Inflammatory macrophage treated with lipopolysaccharide for 1 hour (primary cell): Measurements from ENCODE around the gene DNAH10.
"Not testable (repeated sequence)": the region's sequence is repeated elsewhere in the genome, so short reads cannot be mapped to it uniquely, and the experiment has no call there.

Experiments used
- DNase-seq, 2 donors: peaks; one replicate each; pipeline ENCODE4 v3.0.0-alpha.2; 2020 to 2022

Gene DNAH10

GRCh38 chr12:123747309-123747708, 14.8 kb upstream of the DNAH10 start:
- DNase-seq: no peak

- DNase-seq: peak in 1 of 2 donors; percentile 43
These were observed 13.9 kb upstream of the DNAH10 start for GRCh38 chr12:123748161-123748560.

- no peak for DNase-seq
These were observed 13.4 kb upstream of the DNAH10 start for GRCh38 chr12:123748661-123749060.

- DNase-seq: no peak
These were observed 12.7 kb upstream of the DNAH10 start for GRCh38 chr12:123749355-123749754.

GRCh38 chr12:123750159-123750656, 11.9 kb upstream of the DNAH10 start:
- no peak for DNase-seq

GRCh38 chr12:123752046-123752445, 10.1 kb upstream of the DNAH10 start:
- no peak for DNase-seq

- no peak for DNase-seq
These were observed 7.9 kb upstream of the DNAH10 start for GRCh38 chr12:123754041-123754772.

DNA sequence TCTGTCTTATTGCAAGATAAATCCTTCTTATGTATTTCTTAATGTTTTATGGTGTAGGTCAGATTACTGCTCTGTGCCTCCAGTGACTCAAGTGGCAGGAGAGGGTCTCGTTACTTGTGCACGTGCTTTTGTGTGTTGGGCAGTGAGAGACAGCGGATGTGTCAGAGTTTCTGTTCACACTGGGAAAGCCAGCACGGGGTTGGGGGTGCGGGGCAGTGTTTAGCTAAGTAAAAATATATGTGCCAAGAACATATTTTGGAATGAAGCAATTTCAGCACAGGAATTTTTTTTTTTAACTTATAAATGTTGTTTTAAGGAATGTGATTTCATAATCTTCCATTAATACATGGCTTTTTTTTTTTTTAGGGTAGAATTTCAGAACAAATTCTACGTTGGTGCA, 4.5 kb upstream of the DNAH10 start:
- DNase-seq: no peak

DNA sequence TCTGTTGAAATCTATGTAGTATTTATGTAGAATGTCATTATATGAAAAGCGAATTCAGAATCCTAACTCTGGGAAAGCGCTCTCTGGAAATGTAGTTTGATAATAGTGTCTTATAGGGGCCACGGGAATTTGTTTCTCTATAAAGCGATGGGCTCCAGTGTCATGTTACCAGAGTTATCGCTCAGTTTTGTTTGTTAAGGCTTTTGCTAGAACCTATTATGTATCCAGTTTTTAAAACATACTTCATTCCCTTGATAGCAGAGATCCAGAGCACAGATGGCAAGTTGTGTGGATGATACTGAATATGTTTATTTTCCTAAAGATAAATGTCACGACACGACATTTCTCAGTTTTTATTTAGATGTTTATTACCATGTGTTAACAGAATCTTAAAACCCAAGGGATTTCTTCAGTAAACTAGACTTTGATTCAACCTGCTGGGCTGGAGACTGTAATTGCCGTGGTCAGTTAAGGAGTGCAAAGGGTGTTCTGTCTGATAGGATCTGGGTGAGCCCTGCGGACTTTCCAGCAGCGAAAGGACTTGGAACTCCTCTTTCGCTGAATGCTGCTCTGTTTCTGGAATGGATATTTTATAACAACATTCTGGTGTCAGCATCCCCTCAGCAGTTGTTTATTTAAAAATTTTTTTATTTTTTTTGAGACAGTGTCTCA, 1.7 kb upstream of the DNAH10 start:
- no peak for DNase-seq

DNA sequence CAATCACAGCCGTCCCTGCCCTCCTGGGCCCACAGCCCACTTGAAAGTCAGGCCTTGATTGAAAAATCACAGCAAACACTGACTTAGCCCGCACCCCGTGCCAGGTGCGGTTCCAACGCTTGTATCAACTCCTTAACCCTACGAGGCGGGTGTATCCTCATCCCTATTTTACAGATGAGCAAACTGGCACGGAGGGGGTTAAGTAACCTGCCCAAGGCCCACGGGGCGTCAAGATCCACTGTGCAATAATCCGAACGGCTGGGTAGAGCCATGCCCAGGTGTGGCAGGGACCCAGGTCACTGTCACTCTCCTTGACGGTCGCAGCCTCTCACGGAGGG, 583 bp downstream of the DNAH10 start:
- no peak for DNase-seq

DNA sequence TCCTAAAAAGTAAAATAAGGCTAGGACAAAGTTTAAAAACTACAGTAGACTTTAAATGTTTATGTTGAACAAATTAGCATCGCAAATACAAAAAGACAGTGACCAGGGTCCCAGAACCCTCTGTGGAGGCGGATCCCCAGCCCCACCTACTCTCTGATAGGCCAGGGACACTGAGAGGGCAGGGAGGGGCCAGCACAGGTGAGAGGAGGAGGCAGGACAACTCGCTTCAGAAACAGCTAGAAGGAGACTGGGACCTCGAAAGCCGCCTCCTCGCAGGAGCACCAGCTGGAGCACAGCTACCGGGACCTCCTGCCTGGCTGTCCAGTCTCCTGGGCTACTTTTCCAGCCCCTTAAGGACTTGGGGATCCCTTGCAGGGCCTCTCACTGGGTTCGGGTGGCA, 992 bp downstream of the DNAH10 start:
- DNase-seq: no peak

GRCh38 chr12:123764109-123764508, 2.0 kb downstream of the DNAH10 start:
- no peak for DNase-seq

- no peak for DNase-seq
These were observed 3.5 kb downstream of the DNAH10 start for GRCh38 chr12:123765504-123766035.

DNA sequence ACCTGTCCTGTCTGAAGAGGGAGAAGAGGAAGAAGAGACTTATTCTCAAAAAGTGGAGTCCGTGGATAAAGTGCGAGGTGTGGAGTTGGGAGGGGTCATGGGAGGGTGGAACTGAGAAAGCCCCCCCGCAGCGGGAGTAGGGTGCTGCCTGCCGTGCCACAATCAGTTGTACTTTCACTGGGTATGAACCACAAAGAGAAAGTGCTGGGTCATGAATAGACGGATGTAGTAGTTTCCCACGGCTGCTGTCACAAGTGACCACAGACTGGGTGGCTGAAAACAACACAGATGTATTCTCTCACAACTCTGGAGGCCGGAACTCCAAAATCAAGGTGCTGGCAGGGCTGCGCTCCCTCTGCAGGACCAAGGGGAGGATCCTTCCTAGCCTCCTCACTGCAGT, 5.5 kb downstream of the DNAH10 start:
- peak; percentile 14 to 18 for DNase-seq

DNA sequence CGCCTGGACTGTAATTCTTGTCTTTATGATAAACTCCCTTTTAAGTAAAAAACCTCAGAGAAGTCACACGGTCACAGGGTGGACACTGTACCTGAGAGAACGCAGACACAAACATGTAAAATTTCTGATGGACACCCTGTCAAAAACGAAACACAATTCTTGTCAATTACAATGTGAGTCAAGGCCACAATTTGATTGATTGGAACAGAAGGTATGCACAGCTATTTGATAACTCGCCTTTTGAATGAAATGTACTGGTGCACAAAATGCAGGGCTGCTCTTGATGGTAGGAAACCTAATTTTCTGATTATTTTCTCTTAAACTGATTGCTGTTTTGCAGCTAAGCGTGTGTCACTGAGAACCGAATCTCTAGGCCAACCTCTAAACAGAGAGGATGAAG, 9.2 kb downstream of the DNAH10 start:
- DNase-seq: no peak

DNA sequence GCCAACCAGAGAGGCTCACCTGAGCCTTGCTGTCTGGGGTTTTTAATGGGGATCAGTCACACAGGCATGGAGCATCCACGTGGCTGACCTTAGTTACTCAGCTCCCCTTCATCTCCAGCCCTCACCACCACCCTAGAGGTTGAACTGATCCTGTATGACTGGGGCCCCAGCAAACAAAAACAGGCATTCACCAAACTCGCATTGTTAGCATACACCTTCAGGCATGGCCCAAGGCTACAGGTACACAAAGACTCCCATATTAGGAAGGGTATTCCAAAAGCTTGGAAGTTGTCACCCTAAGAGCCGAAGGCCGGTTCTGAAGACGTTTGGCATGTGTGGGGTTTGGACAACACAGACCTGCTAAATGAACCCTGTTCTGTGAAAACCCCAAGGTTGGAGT, 10.0 kb downstream of the DNAH10 start:
- no peak for DNase-seq

DNA sequence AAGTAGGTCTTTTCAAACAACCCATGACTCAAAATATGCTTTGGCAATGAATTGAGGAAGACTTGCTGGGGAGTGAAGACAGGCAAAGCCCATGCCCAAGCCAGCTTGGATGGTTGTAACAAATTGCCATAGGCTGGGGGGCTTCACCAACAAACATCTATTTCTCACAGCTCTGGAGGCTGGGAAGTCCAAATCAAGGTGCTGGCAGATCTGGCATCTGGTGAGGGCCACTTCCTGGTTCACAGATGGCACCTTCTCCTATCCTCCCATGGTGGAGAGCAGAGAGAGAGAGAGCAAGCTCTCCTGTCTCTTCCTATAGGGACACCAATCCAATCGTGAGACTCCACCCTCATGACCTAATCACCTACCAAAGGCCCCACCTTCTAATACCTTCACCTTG, 11.3 kb downstream of the DNAH10 start:
- no peak for DNase-seq

DNA sequence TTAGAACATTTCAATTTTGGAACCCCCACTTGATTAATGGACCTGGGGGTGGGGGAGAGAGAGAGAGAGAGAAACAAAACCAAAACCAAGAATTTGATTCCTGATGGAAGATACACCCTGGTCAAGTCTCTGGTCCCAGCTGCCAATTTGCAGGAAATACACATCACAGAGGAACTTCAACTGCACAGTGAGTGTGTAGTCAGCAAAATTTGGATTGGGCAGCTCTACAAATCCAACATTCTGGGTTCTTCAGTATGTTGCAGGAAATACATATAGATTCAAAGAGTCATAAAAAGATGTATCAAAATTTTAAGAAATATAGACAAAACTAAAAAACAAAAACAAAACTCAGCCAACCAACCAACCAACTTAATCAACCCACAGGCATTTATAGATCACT, 17.4 kb downstream of the DNAH10 start:
- no peak for DNase-seq

DNA sequence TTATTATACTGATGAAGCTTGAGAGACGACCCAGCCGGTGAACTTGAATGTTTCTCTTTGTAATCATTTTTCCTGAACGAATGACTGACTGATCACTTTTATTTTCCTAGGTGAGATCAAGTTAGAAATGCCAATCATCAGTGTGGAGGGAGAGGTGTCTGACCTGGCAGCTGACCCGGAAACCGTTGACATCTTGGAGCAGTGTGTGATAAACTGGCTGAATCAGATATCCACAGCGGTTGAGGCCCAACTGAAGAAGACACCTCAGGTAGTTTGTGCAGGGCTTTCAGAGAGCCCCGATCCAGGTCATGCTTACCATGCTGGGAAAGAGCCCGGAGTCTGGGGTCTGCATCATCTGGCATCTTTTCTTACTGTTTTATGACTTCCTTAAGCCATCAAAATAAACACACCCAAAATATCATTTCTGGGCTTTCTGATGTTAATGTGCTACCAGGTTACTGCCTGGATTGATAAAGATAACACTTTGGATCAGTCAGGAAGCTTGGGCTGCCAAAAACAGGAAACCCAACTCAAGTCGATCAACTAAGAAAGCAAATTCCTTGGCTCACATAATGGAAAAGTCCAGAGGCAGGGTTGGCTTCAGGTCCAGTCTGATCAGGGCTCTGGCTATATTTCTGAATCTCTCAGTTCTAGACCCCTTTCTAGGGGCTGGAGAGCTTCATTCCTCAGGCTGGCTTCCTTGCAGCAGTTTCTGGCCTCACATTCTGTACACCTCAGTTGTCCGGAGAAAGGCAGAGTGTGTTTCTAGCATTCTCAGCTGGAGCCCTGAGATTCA, 21.1 kb downstream of the DNAH10 start:
- no peak for DNase-seq

DNA sequence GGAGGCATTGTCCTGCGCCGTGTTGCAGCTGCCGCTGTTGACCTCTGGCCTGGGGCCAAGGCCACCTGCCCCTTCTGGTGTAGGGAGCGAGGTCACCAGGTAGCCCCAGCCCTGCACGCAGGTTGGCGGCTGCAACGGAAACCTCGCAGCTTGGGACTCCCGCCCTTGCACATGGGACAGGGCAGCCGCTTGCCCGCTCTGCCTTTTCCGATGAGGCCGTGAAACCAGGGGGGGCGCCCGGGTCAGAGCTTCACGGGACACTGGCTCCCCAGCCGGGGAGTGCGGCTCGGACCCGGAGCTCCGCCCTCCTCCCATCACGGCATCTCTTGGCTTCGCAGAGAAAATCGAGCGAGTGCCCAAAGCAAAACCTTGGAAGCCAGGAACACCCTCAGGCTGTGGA, 25.4 kb downstream of the DNAH10 start:
- no peak for DNase-seq

DNA sequence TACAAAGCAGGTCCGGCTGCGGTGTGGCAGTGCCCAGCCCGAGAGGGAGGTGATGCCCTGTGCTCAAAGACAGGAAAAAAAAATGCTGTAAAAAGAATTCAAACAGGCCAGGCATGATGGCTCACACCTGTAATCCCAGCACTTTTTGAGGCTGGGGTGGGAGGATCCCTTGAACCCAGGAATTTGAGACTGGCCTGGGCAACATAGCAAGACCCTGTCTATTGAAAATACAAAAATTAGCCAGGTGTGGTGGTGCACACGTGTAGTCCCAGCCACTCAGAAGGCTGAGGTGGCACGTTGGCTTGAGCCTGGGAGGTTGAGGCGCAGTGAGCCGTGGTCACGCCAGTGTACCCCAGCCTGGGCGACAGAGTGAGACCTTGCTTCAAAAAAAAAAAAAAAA, 26.4 kb downstream of the DNAH10 start:
- no peak for DNase-seq

DNA sequence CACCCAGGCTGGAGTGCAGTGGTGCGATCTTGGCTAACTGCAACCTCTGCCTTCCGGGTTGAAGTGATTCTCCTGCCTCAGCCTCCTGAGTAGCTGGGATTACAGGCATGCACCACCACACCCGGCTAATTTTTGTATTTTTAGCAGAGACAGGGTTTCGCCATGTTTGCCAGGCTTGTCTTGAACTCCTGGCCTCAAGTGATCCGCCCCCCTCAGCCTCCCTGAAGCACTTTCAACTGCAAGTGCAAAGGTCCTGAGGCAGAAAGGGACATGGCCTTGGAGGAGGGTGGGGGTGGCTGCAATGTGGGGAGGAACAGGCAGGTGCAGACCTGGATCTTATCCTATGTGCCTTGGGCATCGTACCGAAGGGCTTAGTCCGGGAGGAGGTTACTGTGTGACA, 27.3 kb downstream of the DNAH10 start:
- not testable (repeated sequence) for DNase-seq

DNA sequence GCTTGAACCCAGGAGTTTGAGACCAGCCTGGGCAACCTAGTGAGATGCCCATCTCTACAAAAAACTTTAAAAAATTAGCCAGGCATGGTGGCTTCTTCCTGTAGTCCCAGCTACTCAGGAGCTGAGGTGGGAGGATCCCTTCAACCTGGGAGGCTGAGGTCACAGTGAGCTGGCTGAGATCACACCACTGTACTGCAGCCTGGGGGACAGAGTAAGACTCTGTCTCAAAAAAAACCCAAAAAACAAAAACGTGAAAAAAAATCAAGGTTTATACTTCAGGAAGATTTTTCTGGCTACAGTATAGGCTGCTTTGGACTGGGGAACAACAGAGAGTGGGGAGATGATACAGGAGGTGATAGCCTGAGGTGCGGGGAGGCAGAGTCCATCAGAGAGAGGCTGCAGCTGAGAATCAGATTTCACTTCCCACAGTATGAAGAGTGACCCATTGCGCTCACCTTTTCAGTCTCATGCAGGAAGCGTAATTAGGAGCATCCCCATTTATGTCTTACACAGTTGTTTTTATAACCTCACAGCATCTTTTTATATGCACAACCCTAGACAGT, 28.9 kb downstream of the DNAH10 start:
- no peak for DNase-seq
